Epidermal melanocyte (primary cell): ENCODE measurements around the gene SEMA5A.

Experiments
- DNase-seq: peaks from one replicate; pipeline ENCODE4 v3.0.0; 2011; ENCODE audit warnings: low spot score; ENCODE audit not compliant: insufficient read length

Gene SEMA5A

DNA sequence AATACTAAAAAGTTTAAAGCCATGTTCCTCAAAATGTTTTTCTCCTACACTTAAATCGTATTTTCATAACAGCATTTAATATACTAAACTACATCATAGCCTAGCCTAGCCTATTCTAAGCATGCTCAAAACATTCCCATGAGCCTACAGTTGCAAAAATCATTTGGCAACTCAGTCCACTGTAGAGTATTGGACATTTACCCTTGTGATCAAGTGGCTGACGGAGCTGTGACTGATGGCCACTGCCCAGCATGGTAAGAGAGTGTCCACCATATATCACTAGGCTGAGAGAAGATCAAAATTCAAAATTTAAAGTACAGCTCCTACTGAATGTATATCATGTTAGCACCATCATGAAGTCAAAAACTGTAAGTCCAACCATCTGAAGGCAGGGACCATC lies 30.9 kb downstream of the SEMA5A start:
- no peak for DNase-seq

DNA sequence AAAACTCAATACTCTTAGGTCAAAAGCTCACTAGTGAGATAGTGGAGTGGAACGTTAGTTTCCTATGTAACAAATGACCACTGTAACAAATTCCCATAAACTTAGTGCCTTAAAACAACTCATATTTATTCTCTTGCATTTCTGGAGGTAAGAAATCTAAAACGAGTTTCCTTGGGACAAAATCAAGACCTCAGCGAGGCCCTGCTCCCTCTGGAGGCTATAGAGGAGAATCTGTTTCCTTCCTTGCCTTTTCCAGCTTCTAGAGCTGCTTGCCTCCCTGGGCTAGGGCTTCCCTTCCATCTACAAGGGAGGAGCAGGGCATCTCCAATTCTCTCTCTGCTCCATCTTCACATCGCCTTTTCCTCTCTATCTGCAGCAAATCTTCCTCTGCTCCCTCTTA lies 32.0 kb downstream of the SEMA5A start:
- DNase-seq = no peak

DNA sequence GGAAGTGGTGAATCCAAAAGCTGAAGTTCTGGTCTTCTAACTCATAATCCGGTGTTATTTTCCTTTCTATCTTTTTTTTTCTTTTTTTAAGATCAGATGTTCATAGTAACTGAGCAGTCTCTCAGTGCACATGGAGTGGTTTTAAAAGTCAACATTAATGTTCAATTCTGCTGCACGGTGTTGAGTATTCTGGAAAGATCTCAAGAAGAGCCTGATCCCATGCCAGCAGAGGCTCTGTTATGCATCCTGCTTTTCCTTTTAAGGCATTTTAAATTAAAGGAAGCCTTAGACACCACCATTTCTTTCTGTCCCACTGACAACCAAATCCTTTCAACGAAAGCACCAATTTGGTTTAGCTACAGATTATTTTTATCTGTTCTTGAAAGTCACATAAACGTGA lies 33.4 kb downstream of the SEMA5A start:
- DNase-seq = no peak

DNA sequence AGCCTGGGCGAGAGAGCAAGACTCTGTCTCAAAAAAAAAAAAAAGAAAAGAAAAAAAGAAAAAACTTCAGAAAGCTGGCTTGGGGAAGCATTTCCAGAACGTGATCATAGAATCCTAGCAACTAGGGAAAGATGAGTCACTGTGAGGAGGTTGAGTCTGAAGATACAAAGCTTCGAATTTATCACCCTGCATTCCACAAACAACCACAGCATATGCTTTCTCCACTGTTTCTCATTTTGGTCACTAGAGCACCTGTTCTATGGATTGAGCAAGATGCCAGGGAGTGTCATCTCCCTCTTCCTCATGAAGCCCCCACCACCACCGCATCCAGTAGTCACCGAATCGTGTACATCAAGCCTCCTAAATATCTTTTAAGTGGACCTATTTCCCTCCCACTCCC lies 37.9 kb downstream of the SEMA5A start:
- DNase-seq = no peak

DNA sequence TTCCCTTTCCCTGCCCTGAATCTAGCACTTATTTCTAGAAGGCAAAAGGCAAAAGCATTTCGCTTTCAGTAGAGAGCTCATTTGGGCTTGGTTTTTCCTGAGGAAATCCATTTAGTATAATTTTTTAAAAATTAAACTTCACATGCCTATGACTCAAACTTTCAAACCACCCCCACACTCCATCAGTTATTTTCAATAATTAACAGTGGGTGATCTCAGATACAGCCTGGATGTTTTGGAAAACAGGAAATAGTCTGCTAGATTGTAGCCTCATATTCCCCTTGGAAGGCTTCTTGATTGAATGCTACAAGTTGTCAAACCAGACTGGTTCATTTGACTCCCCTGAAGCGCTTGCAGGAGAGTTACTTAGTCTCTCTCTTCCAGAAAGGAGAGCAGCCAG lies 40.6 kb downstream of the SEMA5A start:
- no peak for DNase-seq

DNA sequence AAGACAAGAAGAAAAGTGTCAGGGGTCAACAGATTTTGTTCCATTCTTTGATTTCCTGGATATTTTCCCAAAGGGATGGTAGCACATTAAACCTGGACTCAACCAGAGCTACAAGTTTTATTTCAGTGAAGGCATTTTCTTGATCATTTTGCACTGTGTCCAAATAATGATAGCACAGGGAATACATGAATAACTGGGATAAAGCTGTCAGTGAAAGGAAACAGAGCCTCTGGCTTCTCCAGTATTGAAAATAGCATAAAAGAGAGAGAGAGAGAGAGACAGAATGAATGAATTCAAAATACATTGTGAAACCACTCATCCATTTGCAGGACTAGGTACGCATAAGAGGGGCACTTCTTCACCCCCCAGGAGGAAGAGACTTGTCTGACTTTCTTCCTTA lies 43.0 kb downstream of the SEMA5A start:
- DNase-seq = no peak

DNA sequence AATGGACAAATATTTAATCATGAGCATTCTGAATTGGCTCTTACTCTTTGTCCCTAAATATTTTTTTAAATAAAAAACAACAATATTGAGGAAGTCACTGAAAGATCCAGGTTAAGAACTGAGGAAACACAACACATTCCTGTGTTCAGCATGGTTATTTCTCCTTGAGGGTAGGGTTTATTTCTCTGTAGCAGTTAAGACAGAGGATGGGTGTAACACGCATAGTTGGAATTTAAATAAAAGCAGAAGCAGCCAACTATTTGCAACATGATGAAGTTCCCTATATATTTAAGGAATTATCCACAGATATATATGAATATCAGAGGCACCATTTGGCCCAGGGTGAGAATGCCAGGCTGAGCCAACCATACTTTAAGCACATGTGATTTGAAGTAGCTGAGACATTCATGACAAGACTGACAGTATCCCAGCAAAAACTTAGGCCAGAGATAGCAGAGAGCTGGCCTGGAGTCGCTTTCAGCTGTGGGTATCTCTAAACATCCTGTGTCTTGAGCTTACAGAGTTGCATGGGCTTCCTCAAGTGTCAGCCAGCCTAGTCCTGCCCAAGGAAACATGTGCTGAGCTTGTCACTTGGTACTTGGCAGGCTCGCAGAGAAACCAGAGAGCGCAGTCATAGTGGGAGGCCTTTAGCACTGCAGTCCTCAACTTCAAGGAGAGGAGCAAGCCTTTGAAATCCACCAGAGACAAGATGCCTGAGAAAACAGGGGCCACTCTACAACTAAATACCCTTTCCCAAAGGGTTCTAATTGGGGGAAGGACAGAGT lies 43.6 kb downstream of the SEMA5A start:
- no peak for DNase-seq

DNA sequence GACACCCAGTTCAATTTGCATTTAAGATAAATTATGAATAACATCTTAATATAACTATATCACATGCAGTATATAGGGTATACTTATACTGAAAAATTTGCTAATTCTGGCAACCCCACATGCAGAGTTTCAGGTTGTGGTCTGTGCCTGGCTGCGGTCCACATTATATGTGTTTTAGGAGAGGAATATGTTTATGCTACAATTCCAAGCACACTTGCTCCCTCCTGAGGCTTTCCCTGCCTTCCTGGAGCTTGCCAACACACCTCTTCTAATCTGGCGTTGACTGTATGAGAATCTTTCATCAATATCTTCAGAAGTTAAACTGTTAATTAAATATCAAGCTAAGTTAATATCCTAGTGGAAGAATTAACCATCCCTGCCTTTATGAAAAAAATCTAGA lies 45.2 kb downstream of the SEMA5A start:
- no peak for DNase-seq

DNA sequence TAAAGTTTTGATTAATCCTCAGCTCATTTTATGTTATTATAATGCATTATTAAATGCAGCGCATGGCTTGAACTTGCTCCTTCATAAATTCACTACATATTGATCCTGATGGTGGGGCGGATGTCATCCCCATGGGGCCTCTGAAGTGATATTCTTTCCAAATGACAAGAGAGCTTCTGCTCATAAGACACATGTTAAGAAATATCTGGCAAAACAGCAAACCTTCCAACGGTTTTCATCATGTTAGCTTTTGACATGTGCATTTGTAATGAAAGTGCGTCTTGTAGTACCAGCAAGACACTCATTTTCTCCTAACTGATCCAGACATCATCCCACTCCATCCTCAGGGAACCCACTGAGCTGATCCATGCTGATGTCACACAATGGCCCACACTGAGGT lies 45.7 kb downstream of the SEMA5A start:
- no peak for DNase-seq

DNA sequence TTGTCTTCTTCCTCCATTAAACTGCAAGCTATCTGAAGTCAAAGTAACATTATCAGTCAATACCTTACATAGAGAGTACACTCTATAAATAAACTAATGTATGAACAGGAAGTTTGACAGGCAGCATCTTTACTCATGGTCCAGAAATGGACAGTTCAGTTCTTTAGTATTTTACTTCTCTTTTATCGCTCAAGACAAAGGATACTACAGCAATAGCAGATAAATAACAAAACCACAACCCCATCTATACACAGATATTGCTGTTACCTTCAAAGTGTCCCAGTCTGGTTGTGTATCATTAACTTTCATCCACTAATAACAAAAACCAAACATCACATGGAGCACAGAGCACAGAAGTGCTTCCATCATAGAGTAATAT lies 46.4 kb downstream of the SEMA5A start:
- no peak for DNase-seq

DNA sequence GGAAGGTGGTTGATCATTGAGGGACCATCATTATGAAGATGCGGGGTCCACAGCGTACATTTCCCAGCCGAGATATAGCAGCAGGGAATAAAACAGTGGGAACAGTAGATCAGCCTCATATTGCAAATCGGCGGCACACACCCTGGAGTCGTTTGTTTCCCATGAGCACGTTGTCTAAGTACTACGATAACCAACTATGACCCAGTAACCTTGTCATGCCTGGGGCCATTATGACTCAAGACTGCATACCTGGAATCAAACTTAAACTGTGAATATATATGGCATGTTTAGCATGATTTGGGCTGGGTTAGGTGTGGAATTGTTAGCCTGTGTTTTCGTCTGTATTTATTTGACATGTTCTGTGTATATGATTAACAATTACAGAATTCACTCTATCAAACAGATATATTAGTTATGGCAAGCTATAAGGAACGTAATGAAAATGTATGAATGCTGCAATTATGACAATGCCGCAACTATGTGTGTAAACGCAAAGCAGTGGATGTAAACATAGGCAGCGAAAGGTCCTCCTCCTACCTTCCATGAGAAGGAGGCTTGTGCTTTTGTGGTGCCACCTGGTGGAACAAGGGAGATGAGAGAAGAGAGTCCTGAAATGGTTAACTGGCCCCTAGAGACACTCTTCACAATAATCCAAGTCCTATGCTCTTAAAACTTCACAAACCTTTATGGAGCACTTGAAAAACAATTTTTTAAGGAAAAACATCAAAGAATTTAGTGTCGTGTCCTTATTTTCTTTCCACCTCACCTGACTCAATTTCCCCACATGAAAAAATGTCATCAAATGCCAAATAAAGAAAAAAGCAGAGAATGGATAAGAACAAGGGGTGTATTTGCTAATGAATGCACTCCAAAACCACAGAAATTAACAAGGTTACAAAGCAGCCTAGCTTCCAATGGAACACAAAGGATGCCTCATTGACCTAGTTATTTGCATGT lies 47.1 kb downstream of the SEMA5A start:
- DNase-seq = no peak

DNA sequence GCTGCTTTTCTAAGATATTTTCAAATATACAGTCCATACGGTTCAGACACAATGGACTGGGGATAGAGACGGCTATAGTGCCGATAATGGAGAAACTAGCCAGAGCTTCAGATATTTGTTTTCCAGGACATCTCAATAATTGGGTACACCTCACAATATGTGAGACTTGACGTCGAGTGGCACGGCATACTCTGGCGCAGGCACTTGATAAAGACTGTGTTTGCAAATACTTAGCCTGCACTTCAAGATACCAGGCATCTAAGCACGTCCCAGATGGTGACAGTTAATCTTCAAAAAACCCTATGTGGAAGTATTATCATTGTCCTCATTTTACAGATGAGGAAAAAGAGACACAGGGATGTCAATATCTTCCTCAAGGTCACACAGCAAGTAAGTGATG lies 48.5 kb downstream of the SEMA5A start:
- DNase-seq = no peak

DNA sequence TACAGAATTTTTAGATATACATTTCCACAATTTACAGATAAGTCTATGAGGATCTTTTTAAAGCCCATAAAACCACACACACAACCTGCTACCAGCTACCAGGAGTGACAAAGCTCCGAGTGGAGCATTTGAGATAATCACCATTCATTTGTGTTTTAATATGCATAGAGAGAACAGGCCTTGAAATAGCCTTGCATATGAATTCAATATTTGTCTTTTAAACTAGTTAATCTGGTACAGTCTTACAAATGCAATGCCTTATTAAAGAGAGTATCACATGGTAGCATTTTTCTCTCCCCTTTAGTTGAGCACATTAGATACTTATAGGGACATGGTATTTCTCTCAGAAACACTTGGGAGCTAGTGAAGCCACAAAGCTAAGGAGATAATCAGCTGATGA lies 49.1 kb downstream of the SEMA5A start:
- DNase-seq = no peak

DNA sequence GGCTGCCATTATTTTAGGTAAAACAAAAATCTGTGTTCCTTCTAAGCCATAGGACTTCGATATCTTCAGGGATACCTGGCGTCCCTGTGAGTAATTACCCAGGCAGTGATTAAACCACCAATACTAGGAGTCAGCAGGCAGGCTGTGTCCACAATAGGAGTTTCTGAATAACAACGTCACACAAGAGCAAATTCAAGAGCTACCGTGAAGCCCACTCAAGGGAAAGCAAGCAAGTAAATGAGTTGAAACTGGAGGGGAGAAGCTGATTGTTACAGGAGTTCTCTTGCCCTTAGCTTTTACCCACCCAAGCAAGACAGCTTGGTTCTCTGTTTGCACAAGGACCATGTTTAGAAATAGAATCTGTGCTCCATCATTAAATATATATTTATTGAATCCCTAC lies 50.8 kb downstream of the SEMA5A start:
- no peak for DNase-seq

DNA sequence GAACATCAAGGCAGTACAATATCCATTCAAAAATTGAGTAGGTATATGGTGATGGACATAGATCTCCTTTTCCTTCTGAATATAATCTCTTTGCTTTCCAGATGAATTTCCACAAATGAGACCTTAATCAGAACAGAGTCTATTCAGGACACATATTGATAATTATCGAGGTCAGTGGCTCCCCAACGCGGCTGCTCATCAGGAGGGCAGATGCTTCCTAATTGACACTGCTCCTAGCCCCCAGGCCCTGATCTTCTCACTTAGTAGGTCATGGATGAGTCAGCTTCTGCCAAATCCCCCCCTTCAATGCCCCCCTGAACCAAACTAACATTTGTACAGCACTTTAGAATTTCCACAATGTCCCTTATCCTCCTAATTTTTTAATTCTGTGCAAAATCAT lies 51.6 kb downstream of the SEMA5A start:
- no peak for DNase-seq

DNA sequence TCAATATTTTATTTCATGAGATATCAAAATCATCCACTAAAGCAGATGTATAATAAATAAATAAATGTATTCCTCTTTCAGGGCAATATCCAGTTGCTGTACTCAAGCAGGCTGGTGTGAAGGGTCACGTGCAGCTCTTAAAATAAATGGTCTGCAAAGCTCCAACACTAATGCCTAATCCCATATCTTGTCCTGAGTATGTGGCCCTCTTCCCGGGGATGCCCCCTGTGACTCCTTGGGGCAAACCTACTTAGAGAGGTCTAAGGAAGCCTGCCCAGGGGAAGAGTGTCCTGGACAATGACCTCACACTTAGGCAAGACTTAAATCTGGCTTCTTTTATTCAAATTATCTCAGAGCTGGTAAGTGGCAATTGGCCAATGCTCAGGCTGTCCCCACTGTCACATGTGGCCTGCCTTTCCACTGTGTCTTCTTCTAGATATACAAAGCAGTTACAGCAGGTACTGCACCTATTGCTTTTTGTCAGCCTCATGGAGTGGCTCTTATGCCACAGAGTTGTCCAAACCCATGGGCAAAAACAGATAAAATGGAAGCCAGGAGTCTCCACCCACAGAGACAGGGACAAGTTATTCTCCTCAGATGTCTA lies 55.3 kb downstream of the SEMA5A start:
- DNase-seq = no peak

DNA sequence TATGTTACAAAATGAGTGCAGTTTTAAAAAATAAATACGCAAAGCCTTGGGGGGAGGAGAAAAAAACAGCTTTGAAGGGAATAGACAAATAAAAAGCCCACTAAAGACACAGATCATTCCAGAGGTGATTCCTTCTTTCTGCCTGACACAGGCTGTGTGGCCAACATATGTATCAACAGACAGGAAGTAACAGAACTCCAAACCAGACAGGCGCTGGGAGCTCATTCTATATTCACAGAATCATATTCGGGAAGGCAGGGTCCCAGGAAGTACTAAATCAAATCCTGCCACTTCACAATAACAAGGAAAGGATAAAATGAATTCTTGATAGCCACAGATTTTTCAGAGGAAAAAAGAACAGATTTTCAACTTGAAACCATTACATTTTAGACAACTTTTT lies 62.1 kb downstream of the SEMA5A start:
- DNase-seq = no peak

DNA sequence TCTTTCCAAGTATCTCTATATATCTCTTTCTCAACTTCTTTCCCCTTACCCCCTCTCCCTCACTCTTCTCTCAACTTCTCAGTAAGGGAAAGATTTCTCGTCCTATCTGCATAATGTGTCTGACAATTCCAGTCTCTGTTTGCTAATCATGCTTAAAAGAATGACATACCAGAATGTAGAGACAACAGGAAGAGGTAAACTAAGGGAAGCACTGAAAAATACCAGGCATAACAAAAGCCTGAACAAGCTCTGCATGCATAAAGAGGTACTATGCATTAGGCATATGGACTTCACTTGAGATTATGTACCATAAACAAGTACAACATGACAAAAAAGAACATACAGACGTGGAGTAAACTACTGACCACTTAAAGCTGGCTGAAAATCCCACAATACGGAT lies 62.6 kb downstream of the SEMA5A start:
- DNase-seq = no peak

DNA sequence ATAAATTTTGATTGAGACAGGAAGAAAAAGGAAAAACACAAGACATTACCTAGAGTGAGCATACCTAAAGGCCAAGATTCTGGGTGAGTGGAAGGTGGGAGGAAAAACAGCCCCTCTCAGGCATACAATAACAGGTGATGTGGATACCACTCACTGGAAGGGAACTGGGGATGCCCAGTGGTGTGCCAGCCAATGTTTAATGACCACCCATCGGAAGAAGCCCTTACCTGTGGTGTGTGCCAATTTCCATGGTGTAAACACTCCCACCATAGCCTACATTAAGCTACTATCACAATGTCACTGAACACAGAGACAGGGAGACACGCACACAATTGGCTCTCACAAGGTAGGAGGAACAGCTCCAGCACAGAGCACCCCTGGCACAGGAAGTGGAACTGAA lies 63.5 kb downstream of the SEMA5A start:
- no peak for DNase-seq

DNA sequence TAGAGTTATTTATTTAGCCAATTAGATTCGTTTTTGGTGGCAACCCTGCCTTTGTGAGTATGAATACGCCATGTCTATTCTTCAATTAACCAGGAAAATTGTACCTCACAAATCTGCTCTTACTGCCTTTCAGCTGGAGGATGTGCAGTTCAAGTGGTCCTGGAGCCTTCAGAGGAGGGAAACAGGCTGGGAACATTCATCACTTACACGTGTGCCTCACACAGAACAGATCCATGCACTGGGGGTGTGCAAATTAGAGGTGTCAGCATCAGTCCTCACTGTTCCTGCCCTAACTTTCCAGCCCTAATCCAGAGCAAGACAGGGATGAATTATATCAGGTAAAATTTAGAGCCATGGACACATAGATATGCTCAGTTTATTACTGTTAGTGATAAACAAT lies 65.4 kb downstream of the SEMA5A start:
- DNase-seq = no peak

DNA sequence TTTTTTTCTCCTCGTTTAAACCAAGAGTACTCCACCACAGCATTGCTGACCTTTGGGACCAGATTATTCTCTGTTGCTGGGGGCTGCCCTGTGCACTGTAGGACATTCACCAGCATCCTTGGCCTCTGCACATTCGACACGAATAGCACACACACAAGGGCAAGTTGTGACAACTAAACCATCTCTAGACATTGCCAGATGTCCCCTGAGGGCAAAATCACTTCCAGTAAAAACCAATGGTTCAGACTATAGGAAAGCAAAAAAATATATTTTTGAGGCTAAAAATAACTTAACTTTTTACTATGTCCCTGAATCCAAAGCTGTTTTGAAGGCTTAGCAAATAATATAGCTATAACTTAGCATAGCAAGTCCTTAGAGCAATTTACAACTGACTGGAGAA lies 65.9 kb downstream of the SEMA5A start:
- DNase-seq = no peak

DNA sequence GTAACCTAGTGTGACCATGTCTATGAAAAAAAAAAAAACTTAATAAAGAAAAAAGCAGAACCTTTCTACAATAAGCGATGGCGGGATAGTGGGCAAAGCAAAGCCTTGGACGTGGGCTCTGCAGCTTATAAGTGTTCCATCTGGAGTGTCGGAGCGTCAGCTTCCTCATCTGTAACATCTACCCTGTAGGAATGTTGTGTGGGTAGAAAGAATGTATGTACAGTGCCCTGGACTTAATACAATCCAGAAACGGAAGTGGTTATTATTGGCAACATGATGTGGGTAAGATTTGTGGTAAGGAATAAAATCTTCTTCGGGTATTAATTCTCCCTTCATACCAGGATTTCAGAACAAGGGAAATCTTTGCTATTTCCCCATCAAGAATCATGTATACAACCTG lies 66.5 kb downstream of the SEMA5A start:
- peak; percentile 42 for DNase-seq
